HTR-8/SVneo (cell line): ENCODE data around the gene KLHL3.

ENCODE experiments used
- DNase-seq: peaks from one replicate; pipeline ENCODE4 v3.0.0; 2011; ENCODE audit warnings: low spot score, mixed read lengths; ENCODE audit not compliant: insufficient read length
- FAIRE-seq: peaks from 2 replicates; lab custom pipeline; 2011; peaks lifted over from hg19 to GRCh38; lab: Jason Lieb, UNC

KLHL3 gene

DNA sequence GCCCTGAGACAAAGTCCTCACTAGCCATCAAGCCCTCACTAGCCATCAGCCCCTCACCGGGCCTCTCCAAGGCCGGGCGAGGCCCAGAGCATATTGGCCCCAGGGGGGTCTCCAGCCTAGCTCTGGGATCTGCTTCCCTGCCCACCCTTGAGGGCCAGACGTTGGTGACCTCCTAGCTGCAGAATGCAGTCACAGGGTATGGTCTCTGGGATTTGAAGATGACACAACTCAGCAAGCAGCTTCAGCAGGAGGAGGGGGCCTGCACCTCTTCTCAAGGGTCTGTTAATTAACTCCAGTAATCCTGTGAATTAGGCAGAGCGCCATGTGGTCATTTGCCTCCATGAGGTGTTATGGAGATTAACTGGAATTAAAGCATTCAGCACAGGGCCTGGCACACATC is 119.8 kb downstream of the KLHL3 start:
- FAIRE-seq, result no peak

DNA sequence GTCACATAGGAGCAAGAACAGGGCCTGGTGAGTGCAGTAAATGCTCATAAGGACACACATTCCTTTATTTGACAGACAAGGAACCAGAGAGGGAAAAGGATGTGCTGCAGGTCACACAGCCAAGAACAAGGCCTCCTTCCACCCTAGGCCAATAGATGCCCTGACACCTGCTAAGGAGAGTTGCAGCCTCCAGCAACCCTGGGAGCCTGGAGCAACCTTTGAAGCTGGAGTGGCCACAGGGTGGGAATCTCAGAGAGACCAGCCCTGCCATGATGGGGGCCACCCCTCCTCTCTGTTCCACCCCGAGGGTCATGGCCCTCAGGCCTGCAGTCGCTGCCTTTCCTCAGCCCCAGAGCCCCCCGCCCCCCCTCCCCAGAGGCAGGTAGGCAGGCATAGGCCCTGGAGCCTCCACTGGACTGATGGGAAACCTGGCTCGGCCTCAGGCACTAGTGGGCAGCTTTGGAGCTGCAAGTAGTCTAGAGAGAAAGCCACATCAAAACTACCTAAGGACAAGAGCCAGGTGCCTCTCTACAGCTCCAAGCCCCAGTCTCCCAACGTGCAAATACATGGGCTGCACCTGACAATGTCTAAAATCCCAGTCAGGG is 120.6 kb downstream of the KLHL3 start:
- FAIRE-seq, result no peak
- DNase-seq, result no peak

More for the DNA sequence above, 119.8 kb downstream of the KLHL3 start:
- DNase-seq, result no peak

DNA sequence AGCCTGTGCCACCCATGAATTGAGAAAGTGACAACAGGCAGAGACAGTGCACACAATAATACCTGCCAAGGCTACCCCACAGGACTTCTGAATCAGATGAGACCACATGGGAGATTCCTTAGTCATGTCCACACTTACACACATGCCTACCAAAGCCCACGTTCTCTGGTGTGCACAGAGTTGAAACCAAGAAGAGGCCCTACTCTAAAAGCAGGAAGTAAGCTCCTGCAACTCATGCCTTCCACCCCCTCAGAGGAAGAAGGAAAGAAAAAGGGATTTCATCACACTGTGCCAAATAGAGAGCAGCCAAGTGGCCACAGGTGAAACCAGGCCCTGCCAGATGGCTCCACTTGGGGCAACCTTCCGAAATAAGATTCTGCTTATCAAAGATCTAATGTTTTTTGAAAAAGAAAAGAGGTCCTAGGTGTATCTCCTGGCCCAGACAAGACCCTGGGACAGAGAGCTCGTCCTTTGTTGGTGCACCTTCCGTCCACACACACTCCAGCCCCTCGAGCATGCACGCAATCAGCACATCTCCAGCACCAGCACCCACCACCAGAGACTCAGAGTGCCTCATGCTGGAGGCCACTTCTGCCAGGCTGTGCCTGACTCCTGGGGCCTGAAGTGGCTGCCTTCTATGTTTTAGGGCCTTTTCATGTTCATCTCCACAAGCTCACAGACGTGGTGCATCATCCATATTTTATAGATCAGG is 122.2 kb downstream of the KLHL3 start:
- DNase-seq (no peak), FAIRE-seq (no peak)

DNA sequence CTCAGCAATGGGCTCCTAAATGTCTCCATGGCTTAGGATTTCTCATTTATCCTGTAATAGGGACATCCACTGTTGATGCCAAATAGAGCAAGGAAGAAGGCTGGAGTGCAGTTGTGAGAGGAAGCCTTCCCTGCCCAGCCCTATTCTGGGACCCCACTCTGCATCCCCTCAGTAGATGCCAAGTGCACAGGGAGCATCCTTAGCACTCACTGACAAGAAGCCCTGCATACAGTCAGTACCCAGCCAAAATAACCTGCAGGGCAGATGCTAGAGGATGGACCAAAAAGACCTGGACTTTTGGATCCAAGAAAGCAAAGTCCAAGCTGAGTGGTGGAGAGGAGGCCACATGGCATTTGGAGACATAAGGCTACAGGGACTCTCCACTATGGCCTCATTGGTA is 123.3 kb downstream of the KLHL3 start:
- DNase-seq, result no peak
- FAIRE-seq, result no peak

DNA sequence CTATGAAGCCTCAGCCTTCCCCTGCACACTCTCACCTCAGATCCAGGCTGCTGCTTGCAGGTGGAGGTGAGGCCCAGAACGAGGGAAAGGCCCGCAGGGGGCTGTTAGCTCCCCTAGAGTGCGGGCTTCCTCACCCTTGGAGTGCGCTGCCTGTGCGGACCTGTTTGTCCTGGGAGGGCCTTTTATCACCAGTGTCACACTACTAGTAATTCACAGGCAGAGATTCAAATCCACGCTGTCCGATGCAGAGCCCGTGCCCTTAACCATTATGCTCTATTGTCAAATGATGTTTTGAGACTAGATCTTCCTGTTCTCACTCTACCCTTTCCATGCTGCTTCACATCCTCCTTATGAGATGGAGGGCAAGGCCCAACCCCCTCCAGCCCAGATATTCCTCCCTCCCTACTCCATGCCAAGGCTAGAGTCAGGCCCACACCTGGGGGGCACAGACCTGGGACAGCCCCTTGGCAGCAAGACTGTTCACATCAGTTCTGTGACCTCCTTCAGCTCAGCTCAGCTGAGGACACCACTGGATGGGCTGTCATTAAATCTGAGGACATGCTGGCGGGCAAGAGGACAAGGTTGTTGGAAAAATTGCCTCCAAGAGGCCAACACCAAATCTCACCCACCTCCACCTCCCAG is 124.0 kb downstream of the KLHL3 start:
- FAIRE-seq, result no peak
- no peak for DNase-seq

DNA sequence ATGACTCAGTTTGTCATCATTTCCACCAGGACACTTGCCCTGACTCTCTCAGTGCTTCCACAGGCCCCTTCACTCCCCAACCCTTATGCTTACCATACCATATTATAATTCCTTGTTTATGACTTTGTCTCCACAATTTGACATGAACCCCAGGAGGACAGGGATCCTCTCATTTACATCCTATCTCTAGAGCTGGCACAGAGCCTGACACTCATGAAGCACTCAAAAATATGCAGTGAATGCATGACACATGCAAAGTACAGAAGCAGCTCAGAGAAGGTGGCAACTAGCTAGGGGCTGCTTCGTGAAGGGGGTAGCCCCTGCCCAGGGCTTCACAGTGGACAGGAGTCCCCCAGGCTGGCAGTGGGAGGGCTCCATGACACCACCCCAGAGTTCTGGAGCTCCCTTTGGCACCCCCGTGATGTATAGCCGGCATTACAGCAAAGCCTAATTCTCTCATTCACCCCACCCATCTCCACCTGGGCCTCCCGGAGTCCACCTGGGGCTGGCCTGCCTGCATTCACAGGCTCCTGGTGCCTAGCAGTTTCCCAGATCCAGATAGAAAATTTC is 124.8 kb downstream of the KLHL3 start:
- DNase-seq (no peak), FAIRE-seq (no peak)

DNA sequence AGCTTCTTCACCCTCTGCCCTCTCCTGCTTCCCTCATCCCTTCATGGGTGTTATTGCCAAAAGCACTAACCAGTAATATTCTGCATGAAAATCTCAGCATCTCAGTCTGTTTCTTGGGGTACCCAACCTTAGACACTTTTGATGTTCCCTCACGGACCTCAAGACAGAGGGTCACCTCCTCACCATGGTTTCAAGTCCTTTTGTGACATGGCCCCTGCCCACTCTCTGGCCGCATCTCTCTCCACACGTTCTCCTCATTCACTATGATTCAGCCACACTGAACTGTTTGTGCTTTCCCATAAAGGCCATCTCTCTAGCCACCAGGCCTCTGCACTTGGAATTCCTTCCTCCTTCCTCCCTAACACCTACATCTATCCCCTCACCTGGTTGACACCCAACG is 125.3 kb downstream of the KLHL3 start:
- FAIRE-seq, result no peak
- DNase-seq, result no peak

DNA sequence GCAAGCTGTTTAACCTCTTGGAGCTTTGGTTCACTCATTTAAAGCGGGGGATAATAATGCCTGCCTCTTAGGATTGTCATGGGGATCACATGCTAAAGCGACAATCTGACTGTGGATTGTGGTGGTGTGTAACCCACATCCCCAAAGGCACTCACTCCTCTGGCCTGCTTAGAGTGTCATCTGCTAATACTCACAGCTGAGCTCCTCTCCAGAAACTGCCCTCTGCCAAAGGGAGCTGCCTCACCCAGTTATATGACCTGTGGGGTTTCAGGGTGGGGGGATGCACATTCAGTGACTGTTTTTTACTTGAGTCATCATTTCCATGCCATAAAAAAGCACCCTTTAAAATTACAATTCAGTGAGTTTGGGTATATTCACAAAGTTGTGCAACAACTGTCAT is 126.8 kb downstream of the KLHL3 start:
- DNase-seq (peak; percentile 28), FAIRE-seq (peak; percentile 57)

DNA sequence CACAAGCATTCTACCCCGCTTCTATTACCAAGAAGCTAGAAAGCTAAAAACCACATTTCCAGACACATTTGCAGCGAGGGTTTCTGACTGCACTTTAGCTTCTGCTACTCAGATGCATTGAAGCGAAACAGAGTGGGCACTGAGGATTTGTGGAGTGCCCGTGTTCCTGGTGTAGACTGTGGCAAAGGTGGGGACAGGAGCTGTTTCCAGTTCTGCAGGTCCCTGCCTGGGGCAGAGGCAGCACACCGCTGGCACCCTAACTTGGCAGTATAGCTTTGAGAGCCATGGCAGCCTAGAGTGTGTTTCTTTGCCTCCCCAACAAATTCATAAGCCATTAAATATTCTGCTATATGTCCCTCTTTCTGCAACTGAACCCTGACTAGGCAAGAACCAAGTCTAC is 128.1 kb downstream of the KLHL3 start:
- FAIRE-seq, result no peak
- DNase-seq, result no peak

DNA sequence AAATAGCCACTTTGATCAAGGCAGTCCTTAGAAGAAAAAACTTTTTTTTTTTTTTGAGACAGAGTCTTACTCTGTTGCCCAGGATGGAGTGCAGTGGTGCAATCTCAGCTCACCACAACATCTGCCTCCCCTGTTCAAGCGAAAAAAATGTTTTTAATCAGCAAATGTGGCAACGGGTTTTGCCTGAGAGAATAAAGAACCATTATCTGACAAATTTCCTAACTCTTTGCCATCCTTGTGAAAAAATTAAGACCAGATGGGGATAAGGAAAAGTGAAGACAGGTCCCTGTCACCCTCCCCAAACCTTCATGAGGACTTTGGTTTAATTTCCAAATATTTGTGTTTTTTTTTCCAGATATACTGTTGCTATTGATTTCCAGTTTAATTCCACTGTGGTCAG is 129.5 kb downstream of the KLHL3 start:
- DNase-seq (no peak), FAIRE-seq (no peak)

DNA sequence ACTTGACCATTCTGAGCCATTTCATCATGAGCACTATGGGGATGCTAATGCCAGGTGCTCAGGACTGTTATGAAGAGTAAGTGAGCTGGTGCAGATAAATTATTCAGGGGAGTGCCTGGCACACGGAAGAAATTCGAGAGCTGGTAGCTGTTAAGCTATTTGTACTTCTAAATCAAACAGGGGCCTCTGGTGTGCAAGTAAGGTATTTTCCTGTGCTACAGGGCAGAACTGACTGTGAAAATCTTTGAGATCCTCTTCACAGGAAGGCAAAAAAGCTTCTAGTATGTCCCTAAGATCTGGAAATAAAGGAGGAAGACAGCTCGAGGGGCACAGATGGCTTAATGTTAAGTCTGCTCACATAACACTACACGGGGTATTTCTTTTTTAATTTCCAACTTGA is 130.5 kb downstream of the KLHL3 start:
- peak; percentile 45 for DNase-seq
- no peak for FAIRE-seq

DNA sequence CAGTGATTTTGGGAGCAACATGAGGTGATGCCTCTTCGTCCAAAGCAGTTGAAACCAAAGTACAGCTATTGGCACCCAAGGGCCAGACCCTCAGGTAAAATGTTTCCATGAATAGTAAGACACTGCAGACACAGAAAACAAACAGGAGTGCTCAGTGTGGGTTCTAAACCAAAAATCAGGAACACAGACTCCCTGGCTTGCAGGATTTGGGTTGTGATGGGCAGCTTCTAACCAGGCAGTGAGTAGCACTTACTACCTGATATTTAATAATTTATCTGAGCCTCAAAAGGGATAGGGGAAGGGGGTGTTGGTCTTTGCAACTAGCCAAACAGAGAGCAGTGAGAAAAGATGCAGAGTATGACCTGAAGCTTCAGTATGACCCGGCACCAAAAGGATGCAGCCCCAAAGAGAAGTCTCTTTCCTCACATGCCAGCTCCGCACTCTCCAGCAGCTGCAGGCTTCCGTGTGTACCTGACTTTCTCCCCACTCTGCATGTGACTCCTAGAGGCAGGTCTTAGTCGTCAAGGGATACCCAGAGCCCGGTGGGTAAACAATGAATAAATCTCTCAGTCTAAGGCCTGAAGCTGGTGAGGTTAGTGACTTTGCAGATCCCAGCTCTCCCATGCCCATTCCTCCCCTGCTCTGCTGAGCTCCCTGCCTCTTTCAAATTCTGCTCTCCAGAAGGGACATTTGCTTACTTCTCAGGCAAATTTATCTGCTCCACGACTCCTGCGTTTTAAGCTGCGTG is 131.4 kb downstream of the KLHL3 start:
- FAIRE-seq (no peak), DNase-seq (no peak)

DNA sequence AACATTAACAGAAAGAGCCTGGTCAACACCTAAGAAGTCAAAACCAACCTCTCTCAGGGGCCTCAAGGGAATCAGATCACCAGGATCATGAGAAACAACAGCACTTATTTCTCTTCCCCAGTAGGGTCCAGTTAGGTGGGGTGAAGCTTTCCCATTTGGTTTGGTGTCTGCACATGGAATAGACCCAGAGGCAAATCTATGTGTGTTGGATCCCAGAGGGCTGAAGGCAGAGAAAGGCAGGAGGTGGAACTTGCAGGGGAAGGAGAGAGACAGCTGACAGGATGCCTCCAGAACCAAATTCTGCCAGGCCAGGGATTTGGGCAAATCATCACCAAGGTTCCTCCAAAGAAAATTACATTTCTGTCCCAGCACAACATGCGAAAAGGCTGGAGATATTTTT is 132.0 kb downstream of the KLHL3 start:
- no peak for FAIRE-seq
- DNase-seq, result no peak

DNA sequence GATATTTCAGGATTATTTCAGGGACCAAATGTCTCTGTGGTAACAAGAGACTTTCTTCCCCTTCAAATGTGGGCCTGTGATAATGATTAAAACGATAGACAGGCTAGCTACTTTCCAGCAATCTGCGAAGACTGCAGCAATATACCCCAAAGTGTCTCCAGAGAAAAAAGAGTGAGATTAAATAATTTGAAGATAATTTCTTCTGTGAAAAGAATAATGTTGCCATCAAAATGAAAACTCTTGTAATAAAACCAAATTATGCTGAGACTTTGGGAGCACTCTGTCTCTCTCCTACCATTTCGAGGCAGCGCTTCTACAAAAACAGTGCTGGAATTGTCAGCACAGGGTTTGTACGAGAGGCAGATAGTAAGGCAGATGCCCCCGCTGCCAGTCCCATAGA is 132.5 kb downstream of the KLHL3 start:
- FAIRE-seq, result no peak
- DNase-seq, result no peak

DNA sequence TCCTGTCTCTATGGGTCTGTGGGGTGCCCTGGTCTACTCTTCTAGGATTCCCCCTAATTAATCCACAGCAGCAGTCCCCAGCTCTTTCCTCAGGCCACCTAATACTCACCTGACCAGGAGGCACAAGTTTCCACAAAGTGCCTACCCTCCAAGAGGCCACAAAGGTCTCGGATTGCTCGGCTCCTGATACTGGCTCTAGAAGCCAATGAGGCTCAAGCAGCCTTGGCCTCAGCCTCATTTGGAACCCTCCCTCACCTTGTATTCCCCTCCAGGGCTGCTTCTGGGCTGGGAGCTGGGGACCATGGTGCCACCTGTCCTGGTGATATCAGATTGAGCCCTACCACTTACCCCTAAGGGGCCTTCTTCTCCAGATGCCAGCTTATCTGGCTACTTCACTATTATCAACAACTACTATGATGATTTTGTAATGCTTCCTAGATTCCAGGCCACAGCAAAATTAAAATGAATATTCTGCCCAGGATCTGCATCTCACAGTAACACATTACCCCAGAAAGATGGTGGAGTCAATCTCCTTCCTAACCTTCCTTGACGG is 133.1 kb downstream of the KLHL3 start:
- DNase-seq, result no peak
- FAIRE-seq, result no peak

DNA sequence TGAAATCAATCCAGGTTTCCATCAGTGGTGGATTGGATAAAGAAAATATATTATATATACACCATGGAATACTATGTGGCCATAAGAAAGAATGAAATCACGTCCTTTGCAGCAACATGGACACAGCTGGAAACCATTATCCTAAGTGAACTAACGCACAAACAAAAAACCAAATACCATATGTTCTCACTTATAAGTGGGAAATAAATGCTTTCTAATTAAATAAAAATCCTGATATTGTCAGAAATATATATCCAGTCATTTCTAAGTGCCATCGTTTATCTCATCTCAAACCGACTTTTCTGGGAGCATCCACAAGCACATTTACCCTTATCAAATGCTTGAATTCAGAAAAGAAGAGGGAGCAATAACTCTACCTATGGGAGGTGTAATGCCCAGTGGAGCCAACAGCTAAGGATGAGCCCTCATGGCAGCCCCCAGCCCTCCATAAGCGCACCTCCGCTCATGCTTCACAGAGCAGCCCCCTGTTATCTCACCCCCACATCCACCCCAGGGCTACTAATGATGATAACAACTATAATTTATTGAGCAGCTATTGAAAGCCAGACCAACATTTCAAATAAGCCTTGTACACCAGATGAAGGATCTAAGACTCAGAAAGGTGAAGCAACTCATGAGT is 135.0 kb downstream of the KLHL3 start:
- DNase-seq (no peak), FAIRE-seq (no peak)

DNA sequence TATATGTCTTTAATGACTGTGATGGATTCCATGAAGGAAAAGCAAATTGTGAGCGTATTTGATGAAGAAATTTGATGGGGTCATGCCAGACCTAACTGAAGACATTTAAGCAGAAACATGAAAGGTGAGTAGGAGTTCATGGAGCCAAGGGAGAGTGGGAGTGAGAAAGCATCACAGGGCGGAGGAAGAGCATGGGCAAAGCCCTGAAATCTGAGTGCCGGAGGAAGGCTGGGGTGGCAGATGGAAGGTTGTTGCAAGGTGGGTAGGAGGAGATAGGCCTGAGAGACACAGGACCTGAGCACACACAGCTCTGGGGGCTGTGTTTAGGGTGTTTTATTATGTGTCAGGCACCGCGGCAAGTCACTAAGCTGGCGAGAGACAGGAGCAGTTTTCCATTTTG is 136.4 kb downstream of the KLHL3 start:
- FAIRE-seq (no peak), DNase-seq (no peak)

DNA sequence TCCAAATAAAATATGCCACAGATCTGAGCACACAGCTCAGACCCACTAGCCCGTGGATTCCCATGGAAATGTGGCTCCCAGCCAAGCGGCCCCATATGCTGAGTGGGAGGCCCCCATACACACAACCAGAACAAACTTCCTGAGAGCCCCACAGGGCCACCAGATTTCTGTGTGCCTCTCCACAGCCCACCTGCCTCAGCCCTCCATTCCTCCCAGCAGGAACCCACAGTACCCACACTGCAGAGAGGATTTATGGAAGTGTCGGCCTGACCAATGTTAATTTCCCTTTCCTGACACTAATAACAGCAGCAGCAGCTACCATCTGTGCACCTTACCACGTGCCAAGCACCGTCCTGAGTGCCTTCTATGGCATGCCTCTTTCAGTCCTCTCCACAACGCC is 137.5 kb downstream of the KLHL3 start:
- FAIRE-seq, result no peak
- DNase-seq, result no peak

DNA sequence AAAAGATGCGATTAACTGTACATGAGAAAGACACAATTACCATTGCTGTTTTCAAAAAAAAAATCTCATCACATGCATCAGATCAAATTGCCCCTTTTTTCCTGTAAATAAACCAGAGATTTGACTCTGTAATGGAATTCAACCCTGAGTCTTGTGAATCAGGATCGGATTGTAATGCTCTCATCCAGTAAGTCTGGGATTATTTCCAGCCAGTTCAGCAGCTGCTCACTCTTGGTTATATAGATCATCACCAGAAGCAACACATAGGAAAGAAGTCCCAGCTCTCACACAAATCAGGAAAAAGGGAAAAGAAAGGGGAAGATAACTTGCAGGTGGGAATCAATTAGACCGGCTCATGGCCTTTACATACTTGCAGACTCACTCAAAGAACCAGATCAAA is 138.9 kb downstream of the KLHL3 start:
- DNase-seq (no peak), FAIRE-seq (no peak)
